Measurements from ENCODE around the gene CCDC92.

CCDC92 gene

GRCh38 chr12:123972457-123973401 is at the start of gene CCDC92, which contains the start of gene ZNF664:
TSS of gene CCDC92 (minus strand) at chr12:123972831. CDS start at chr12:123944305, 28,526 bp downstream.
TSS of gene ZNF664 (plus strand) at chr12:123973215. CDS start at chr12:124012145, 38,930 bp downstream.
- peak; percentile 79 for DNase-seq

- DNase-seq = no peak
Measured at GRCh38 chr12:124022161-124022560, 49.5 kb upstream of the CCDC92 start.

- DNase-seq = no peak
Measured at GRCh38 chr12:124021007-124021406, 48.4 kb upstream of the CCDC92 start.

- no peak for DNase-seq
Measured at GRCh38 chr12:124020514-124020949, 47.9 kb upstream of the CCDC92 start.

- no peak for DNase-seq
Measured at GRCh38 chr12:124019115-124019514, 46.5 kb upstream of the CCDC92 start.

GRCh38 chr12:124018539-124018938 is 45.9 kb upstream of the CCDC92 start:
- DNase-seq = no peak

GRCh38 chr12:124017064-124017463 is 44.4 kb upstream of the CCDC92 start:
- DNase-seq = no peak

- DNase-seq = no peak
Measured at GRCh38 chr12:124015494-124016461, 43.1 kb upstream of the CCDC92 start.

GRCh38 chr12:124013073-124013472 is 40.4 kb upstream of the CCDC92 start:
- no peak for DNase-seq

GRCh38 chr12:124011435-124012115 is 38.9 kb upstream of the CCDC92 start:
- no peak for DNase-seq

- DNase-seq = no peak
Measured at GRCh38 chr12:124010687-124011086, 38.1 kb upstream of the CCDC92 start.

GRCh38 chr12:124009781-124010180 is 37.1 kb upstream of the CCDC92 start:
- DNase-seq = no peak

- DNase-seq = no peak
Measured at GRCh38 chr12:124008595-124008994, 36.0 kb upstream of the CCDC92 start.

- no peak for DNase-seq
Measured at GRCh38 chr12:124007826-124008570, 35.4 kb upstream of the CCDC92 start.

GRCh38 chr12:124006846-124007713 is 34.4 kb upstream of the CCDC92 start:
- no peak for DNase-seq

GRCh38 chr12:124006085-124006845 is 33.6 kb upstream of the CCDC92 start:
- DNase-seq = peak; percentile 17

- DNase-seq = no peak
Measured at GRCh38 chr12:124004233-124004875, 31.7 kb upstream of the CCDC92 start.

- no peak for DNase-seq
Measured at GRCh38 chr12:124002654-124003053, 30.0 kb upstream of the CCDC92 start.

GRCh38 chr12:124002021-124002644 is 29.5 kb upstream of the CCDC92 start:
- no peak for DNase-seq

All from KG1 (cell line).